Measurements from ENCODE around the gene SPTLC1. TPM values are rescaled to one million over a fixed set of nuclear protein-coding genes. Genes with fewer than 3 reads are reported as not detected.

The SPTLC1 gene
- total RNA-seq, 4 donors from 2014 or later = 124 to 132 (median 127) TPM

- H3K27ac ChIP-seq = no peak overlapping the region
- 58 to 61% methylated on average over 8 of the region's 8 CpGs for WGBS, 2 donors
- intact Hi-C loops (cut with DNase I) = no loop called here
- no peak overlapping the region for H3K4me3 ChIP-seq (replicated peaks in 1 of 3)
- TF ChIP-seq, protein P1, sequence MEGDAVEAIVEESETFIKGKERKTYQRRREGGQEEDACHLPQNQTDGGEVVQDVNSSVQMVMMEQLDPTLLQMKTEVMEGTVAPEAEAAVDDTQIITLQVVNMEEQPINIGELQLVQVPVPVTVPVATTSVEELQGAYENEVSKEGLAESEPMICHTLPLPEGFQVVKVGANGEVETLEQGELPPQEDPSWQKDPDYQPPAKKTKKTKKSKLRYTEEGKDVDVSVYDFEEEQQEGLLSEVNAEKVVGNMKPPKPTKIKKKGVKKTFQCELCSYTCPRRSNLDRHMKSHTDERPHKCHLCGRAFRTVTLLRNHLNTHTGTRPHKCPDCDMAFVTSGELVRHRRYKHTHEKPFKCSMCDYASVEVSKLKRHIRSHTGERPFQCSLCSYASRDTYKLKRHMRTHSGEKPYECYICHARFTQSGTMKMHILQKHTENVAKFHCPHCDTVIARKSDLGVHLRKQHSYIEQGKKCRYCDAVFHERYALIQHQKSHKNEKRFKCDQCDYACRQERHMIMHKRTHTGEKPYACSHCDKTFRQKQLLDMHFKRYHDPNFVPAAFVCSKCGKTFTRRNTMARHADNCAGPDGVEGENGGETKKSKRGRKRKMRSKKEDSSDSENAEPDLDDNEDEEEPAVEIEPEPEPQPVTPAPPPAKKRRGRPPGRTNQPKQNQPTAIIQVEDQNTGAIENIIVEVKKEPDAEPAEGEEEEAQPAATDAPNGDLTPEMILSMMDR (IDR thresholded peaks at IDR 0.05) = no peak
- no peak for TF ChIP-seq POLR2A (IDR thresholded peaks at IDR 0.05)
- no peaks in the 10 kb centered on the region for H3K27me3 ChIP-seq
- no peaks in the 10 kb centered on the region for H3K36me3 ChIP-seq
- no peak for DNase-seq
- no peaks in the 10 kb centered on the region for H3K4me1 ChIP-seq
- H3K9me3 ChIP-seq = no peaks in the 10 kb centered on the region
Observed at GRCh38 chr9:92122800-92123199, 7.6 kb upstream of the SPTLC1 start.

- no peak for TF ChIP-seq POLR2A (IDR thresholded peaks at IDR 0.05)
- TF ChIP-seq, protein P1 (IDR thresholded peaks at IDR 0.05) = no peak
- 85 to 91% methylated on average over 1 of the region's 1 CpG for WGBS, 2 donors
- no peaks in the 10 kb centered on the region for H3K27me3 ChIP-seq
Observed at GRCh38 chr9:92122061-92122460, 6.8 kb upstream of the SPTLC1 start.

DNA sequence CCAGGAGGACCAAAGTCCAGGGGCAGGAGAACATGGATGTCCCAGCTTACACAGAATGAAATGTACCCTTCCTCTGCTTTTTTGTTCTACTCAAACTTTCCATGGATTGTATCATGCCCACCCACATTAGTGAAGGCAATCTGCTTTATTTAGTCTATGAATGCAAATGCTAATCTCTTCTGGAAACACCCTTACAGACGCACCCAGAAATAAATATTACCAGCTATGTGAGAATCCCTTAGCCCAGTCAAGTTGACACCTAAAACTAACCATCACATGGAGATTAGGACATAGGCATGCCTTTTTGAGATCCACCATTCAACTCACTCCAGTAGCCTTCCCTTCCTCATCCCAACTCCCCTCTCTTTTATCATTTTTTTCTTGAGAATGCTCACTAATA is 6.1 kb upstream of the SPTLC1 start:
- Histone ChIP-seq H3K27me3 (no peaks in the 10 kb centered on the region), H3K36me3 (no peaks in the 10 kb centered on the region), H3K4me3 (replicated peaks in 1 of 3) (no peak overlapping the region), H3K9me3 (no peaks in the 10 kb centered on the region), H3K27ac (no peak overlapping the region), H3K4me1 (no peaks in the 10 kb centered on the region)
- TF ChIP-seq, protein P1 (IDR thresholded peaks at IDR 0.05) = no peak
- no peak for TF ChIP-seq POLR2A (IDR thresholded peaks at IDR 0.05)
- no peak for DNase-seq
- intact Hi-C loops (cut with DNase I) = no loop called here
- WGBS, 2 donors = 96 to 100% methylated on average over 1 of the region's 1 CpG

More at GRCh38 chr9:92122061-92122460, 6.8 kb upstream of the SPTLC1 start:
- Histone ChIP-seq H3K9me3 (no peaks in the 10 kb centered on the region), H3K36me3 (no peaks in the 10 kb centered on the region), H3K4me1 (no peaks in the 10 kb centered on the region), H3K4me3 (replicated peaks in 1 of 3) (no peak overlapping the region), H3K27ac (no peak overlapping the region)
- no peak for DNase-seq
- intact Hi-C loops (cut with DNase I) = no loop called here

- DNase-seq = no peak
- intact Hi-C loops (cut with DNase I) = no loop called here
- no peaks in the 10 kb centered on the region for H3K27me3 ChIP-seq
- no peaks in the 10 kb centered on the region for H3K4me1 ChIP-seq
- H3K36me3 ChIP-seq = no peaks in the 10 kb centered on the region
- H3K4me3 ChIP-seq (replicated peaks in 1 of 3) = no peak overlapping the region
- H3K27ac ChIP-seq = no peak overlapping the region
- no peaks in the 10 kb centered on the region for H3K9me3 ChIP-seq
- TF ChIP-seq, protein P1 (IDR thresholded peaks at IDR 0.05) = no peak
- no peak for TF ChIP-seq POLR2A (IDR thresholded peaks at IDR 0.05)
Observed at GRCh38 chr9:92120138-92120537, 4.9 kb upstream of the SPTLC1 start.

DNA sequence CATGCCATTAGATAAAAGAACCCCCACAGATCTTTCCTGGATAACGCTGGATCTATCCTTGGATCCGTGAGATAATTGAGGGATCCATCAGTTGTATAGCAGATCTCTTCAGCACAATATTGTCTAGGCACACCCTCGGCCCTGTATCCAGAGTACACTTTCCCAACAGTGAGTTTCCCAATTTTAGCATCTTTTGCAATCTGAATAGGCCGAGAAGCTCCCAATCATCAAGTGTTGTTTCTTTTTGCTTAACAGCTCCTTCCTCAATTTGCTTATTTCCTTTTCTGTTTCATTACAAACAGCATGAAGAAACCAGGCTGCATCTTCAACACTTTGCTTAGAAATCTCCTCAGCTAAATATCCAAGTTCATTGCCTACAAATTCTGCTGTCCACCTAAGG is 4.4 kb upstream of the SPTLC1 start:
- 60 to 63% methylated on average over 4 of the region's 4 CpGs for WGBS, 2 donors
- intact Hi-C loops (cut with DNase I) = no loop called here
- Histone ChIP-seq H3K27ac (no peak overlapping the region), H3K4me1 (peaks cover under 1% of the 10 kb centered on the region in 2 donors), H3K36me3 (no peaks in the 10 kb centered on the region), H3K9me3 (no peaks in the 10 kb centered on the region), H3K27me3 (no peaks in the 10 kb centered on the region), H3K4me3 (replicated peaks in 1 of 3) (no peak overlapping the region)
- DNase-seq = no peak
- TF ChIP-seq, protein P1 (IDR thresholded peaks at IDR 0.05) = no peak
- no peak for TF ChIP-seq POLR2A (IDR thresholded peaks at IDR 0.05)
